Activated CD4-positive, alpha-beta T cell treated with anti-CD3 and anti-CD28 coated beads, Interleukin-10, Interleukin-2, amounts not matched to agents 100 ng/mL and 50 ng/mL, durations not matched to agents 16 hours and 8 hours (primary cell): ENCODE results near the gene POC1B.
A peak's percentile ranks its signal among the peaks of the same experiment; 100 is the strongest.

Experiments
- DNase-seq: peaks from one replicate; pipeline ENCODE4 v3.0.0-alpha.2; 2020

The POC1B gene

GRCh38 chr12:89538897-89539296 is 13.1 kb upstream of the POC1B start:
- no peak for DNase-seq

GRCh38 chr12:89537389-89537788 is 11.5 kb upstream of the POC1B start:
- DNase-seq: no peak

- peak; percentile 67 for DNase-seq
Measured at GRCh38 chr12:89529738-89530137, 3.9 kb upstream of the POC1B start.

GRCh38 chr12:89528434-89528833 is 2.6 kb upstream of the POC1B start:
- no peak for DNase-seq

DNA sequence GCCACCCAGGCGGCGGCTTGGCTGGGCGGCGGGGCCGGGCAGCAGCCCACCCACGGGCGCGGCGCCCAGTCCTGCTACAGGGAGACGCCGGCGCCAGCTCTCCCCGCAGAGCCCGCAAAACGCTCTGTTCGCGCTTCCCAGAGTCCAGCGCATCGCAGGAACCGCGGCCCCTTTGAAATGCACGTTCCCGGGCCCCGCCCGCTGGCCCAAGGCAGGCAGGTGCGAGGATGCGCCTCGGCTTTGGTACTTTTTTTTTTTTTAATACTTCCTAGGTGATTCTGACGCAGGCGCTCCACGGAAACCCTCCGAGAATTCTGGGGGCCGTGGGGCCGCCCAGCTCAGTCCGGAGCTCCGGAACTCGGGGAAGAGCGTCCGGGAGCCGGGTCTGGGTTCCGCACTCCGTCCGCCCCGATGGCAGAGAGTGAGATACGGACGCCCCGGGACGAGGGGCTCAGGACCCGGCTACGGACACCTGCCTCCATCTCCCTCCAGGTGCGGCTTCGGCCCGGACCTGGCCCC is 483 bp downstream of the POC1B start:
- peak; percentile 56 for DNase-seq

DNA sequence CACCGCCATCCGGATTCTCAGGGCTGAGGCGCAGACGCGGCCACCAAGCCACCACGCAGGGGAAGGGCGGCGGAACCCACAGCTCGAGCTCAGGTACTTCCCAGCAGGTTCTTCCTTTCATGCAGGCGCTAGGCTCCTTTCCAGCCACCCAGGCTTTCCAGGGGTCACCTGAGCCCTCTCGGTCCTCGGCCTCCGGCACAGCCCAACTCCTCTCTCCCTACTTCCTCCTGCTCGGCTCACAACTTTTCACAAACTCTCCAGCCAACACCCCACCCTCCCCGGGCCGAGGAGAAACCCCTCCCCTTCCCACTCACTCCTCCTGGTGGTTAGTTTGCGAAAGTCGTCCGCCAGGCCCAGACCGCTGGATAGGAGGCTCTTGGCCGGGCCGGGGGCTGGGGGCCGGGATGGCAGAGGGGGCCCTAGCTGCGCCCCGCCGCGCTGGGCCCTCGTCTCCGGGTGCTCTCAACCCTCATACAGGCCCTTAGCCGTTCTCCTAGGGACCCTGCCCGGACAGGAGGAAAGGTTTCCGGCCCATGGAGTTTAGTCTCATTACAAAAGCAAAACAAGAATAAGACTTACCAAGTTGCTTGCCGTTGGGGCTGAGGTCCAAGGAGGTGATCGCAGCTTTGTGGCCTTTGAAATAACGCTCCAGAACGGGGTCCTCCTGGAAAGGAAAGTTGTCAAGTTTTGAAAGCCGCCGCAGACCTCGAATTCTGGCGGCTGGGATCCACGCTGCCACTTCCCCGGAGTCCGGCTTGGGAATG is 1.1 kb downstream of the POC1B start, which contains the start of gene GALNT4:
TSS of gene GALNT4 (minus strand) at position 256 of the 764 bp plus-strand sequence. CDS start at position 9, 247 bp downstream.
- peak; percentile 88 for DNase-seq

DNA sequence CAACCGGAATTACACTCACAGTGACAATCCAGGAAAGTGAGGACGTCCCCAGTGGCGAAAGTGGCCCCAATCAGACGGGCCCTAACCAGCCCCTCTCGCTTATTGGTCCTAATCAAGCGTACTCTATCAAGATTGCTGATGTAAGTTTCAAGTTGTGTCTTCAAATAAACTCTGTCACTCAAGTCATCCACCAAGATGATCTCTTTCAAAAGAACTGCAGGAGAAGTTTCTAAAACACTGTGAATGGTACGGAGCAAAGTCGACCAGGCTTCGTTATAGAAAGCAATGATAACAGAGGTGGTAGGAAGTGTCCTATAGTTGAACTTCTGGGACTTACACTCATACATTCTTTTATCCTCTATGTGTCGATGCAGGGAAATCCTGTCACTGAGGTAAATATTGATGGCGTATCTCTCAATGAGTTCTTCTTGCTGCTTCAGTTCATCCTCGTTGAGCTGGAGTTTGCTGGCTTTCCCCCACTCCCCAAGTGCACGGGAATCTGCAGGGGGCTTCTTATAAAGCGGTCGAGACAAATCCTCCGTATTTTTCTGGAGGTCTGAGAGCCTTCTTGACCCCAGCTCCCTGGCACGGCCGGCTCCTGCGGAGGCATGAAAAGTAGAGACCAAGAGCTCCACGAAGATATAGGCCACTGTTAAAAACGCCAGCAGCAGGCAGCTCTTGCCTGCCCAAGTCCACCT is 1.9 kb downstream of the POC1B start:
- DNase-seq: no peak

- DNase-seq: no peak
Measured at GRCh38 chr12:89523393-89523792, 2.5 kb downstream of the POC1B start.

DNA sequence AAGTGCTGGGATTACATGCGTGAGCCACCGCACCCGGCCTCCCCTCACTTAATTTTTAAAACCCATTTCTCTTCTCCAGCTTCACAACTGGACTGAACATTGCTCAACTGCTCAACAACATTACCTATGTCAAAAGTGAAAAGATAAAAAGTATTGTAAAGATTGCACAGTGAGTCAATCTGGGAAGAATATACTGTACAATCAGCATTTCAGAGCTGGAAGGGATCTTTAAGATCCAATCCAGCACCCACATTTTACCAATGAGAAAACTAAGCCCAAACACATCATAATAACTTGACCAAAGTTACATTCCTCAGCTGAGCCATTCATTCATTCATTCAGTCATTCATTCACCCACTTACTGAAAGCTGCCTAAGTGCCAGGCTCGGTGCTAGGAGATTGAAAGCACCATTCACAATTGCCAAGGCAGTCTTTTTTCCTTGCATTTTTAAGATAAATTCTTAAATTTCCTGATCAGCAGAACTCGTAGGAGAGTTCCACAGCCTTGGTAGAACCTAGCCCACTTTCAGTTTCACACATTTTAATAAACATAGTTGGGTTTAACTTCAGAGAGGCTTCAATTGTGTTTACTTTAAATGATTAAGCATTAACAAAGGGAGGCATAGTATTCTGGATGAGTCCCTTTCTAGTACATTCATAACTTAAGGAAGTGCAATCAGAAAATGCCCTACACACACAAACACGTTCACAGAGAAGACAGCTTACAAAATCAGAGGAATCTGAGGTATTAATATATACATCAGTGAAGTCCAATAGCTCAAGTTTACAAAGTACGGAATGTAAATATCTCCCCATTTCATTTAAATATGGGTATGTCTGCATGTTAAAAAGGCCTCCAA is 4.3 kb downstream of the POC1B start:
- no peak for DNase-seq

- DNase-seq: no peak
Measured at GRCh38 chr12:89517720-89518119, 8.1 kb downstream of the POC1B start.

- no peak for DNase-seq
Measured at GRCh38 chr12:89516633-89517032, 9.2 kb downstream of the POC1B start.

DNA sequence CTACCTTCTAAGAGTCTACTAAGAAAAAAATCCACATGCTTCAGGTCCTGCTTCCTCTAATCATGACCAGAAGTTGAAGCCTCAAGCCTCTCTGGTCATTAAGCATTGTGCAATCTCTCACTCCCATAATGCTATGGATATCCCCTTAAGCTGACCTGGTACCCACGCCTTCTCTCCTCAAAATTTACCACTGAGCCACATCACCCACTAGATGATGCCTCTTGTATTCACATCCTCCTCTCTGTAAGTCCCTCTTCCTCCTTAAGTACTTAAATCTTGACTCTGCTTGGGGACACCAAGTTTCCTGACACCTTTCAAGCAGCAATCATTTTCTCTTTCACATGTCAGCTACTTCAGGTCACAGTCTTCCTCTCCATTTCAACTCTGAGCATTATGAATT is 11.1 kb downstream of the POC1B start:
- peak; percentile 46 for DNase-seq

DNA sequence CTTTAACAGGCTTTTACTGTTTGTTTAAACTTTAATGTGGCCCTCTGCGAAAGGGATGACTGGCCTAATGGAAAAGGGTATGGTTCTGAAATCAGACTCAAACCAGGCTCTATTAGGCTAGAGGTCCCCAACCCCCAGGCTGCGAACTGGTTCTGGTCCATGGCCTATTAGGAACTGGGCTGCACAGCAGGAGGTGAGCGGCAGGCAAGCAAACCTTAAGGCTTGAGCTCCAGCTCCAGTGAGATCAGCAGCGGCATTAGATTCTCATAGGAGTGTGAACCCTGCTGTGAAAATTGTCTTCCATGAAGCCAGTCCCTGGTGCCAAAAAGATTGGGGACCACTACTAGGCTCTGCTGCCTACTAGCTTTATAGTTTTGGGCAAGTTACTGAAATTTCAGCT is 12.3 kb downstream of the POC1B start:
- DNase-seq: no peak

- DNase-seq: no peak
Measured at GRCh38 chr12:89507015-89507824, 18.6 kb downstream of the POC1B start.

DNA sequence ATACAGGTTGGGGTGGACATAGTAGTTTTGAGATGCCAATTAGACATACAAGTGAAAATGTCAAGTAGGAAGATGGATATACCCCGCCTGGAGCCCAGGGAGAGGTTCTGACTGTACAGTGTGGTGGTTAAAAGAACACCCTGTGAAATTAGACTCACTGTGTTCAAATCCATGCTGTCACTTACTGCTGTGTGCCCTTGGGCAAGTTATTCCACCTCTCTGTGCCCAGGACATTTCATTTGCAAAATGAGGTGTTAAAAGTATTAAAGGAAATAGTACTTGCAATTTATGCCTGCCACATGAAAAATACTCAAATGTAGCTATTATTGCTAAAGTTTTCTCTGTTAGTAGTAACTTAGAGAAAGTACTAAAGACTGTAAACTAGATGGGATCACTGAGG is 19.8 kb downstream of the POC1B start:
- DNase-seq: no peak

- no peak for DNase-seq
Measured at GRCh38 chr12:89504560-89505346, 21.1 kb downstream of the POC1B start.

GRCh38 chr12:89501793-89502192 is 24.1 kb downstream of the POC1B start:
- DNase-seq: no peak

- DNase-seq: no peak
Measured at GRCh38 chr12:89499857-89500256, 26.0 kb downstream of the POC1B start.

GRCh38 chr12:89497467-89497866 is 28.4 kb downstream of the POC1B start:
- DNase-seq: no peak

- no peak for DNase-seq
Measured at GRCh38 chr12:89497005-89497404, 28.8 kb downstream of the POC1B start.
